HL-60 (cell line): ENCODE measurements around the gene CPNE4.

ENCODE experiments used
- DNase-seq, 2 experiments: peaks; one replicate each; pipeline ENCODE4 v3.0.0-alpha.2; 2010 to 2020; ENCODE audit warnings: low read depth in 1 of 2, low spot score in 1 of 2
- H3K27ac ChIP-seq: fragments of 250-450 bp; sonication (Bioruptor Pico); replicated peaks from 2 replicates; pipeline ENCODE4 v1.5.1; 2020; ENCODE audit warnings: mild to moderate bottlenecking, moderate library complexity
- H3K27me3 ChIP-seq: fragments of 250-450 bp; sonication (Bioruptor Pico); 2 replicates; pipeline ENCODE4 v1.5.1; 2021; ENCODE audit warnings: mild to moderate bottlenecking, moderate library complexity; ENCODE audit not compliant: insufficient read depth, poor library complexity, severe bottlenecking
- H3K4me3 ChIP-seq: replicated peaks from 2 replicates; pipeline ENCODE4 v1.5.1; 2011; ENCODE audit warnings: mild to moderate bottlenecking, control low read depth, low read length; ENCODE audit not compliant: insufficient read depth
- GABPA ChIP-seq: IDR thresholded peaks from 2 replicates; pipeline ENCODE4 v1.6.1; 2012; ENCODE audit warnings: low read depth
- POLR2AphosphoS5 ChIP-seq: IDR thresholded peaks from 2 replicates; pipeline ENCODE4 v1.6.1; 2012; ENCODE audit warnings: low read depth
- SPI1 ChIP-seq: IDR thresholded peaks from 2 replicates; pipeline ENCODE4 v1.6.1; 2012; ENCODE audit warnings: low read depth, mild to moderate bottlenecking, borderline replicate concordance
- TF ChIP-seq, protein P1 (sequence below): IDR thresholded peaks from 2 replicates; pipeline ENCODE4 v1.6.1; 2012; ENCODE audit warnings: low read depth; ENCODE audit not compliant: insufficient replicate concordance
- TF ChIP-seq, protein P2 (sequence below): IDR thresholded peaks from one replicate; pipeline ENCODE4 v1.5.1; 2011; ENCODE audit warnings: low read length, control low read depth, inconsistent platforms; ENCODE audit not compliant: insufficient read depth

Gene CPNE4

DNA sequence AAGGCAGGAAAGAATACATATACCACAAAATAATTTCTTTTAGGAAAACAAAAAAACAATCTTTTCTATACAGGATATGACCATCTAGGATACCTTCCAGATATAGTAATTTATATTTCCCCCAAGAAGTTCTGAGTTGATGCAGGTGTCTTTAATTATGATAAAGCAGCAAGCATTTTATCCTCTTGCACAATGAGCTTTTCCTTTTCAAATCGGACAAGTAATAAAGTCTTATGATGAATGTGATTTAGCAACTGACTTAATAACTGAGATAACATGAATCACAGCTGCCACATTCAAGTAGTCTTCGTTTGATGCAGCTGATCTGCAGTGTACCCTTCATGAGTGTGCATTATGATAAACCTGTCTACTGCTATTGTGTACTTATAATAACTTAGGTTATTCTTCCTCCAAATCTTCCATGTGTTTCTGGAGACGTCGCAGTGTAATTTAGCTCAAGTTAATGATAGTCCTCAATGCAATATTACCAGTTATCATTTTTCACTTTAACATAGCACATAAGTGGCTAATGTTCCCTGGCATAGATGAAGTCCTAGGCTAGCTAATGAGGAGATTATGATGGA, 271.7 kb downstream of the CPNE4 start:
- DNase-seq = no peak
- H3K27ac ChIP-seq = no peak overlapping the region
- H3K27me3 ChIP-seq = peaks cover 2% of the 10 kb centered on the region
- TF ChIP-seq GABPA = no peak
- TF ChIP-seq, protein P1, sequence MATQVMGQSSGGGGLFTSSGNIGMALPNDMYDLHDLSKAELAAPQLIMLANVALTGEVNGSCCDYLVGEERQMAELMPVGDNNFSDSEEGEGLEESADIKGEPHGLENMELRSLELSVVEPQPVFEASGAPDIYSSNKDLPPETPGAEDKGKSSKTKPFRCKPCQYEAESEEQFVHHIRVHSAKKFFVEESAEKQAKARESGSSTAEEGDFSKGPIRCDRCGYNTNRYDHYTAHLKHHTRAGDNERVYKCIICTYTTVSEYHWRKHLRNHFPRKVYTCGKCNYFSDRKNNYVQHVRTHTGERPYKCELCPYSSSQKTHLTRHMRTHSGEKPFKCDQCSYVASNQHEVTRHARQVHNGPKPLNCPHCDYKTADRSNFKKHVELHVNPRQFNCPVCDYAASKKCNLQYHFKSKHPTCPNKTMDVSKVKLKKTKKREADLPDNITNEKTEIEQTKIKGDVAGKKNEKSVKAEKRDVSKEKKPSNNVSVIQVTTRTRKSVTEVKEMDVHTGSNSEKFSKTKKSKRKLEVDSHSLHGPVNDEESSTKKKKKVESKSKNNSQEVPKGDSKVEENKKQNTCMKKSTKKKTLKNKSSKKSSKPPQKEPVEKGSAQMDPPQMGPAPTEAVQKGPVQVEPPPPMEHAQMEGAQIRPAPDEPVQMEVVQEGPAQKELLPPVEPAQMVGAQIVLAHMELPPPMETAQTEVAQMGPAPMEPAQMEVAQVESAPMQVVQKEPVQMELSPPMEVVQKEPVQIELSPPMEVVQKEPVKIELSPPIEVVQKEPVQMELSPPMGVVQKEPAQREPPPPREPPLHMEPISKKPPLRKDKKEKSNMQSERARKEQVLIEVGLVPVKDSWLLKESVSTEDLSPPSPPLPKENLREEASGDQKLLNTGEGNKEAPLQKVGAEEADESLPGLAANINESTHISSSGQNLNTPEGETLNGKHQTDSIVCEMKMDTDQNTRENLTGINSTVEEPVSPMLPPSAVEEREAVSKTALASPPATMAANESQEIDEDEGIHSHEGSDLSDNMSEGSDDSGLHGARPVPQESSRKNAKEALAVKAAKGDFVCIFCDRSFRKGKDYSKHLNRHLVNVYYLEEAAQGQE = no peak
- no peak for TF ChIP-seq SPI1
- TF ChIP-seq, protein P2, sequence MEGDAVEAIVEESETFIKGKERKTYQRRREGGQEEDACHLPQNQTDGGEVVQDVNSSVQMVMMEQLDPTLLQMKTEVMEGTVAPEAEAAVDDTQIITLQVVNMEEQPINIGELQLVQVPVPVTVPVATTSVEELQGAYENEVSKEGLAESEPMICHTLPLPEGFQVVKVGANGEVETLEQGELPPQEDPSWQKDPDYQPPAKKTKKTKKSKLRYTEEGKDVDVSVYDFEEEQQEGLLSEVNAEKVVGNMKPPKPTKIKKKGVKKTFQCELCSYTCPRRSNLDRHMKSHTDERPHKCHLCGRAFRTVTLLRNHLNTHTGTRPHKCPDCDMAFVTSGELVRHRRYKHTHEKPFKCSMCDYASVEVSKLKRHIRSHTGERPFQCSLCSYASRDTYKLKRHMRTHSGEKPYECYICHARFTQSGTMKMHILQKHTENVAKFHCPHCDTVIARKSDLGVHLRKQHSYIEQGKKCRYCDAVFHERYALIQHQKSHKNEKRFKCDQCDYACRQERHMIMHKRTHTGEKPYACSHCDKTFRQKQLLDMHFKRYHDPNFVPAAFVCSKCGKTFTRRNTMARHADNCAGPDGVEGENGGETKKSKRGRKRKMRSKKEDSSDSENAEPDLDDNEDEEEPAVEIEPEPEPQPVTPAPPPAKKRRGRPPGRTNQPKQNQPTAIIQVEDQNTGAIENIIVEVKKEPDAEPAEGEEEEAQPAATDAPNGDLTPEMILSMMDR = no peak
- TF ChIP-seq POLR2AphosphoS5 = no peak
- H3K4me3 ChIP-seq = no peak overlapping the region

DNA sequence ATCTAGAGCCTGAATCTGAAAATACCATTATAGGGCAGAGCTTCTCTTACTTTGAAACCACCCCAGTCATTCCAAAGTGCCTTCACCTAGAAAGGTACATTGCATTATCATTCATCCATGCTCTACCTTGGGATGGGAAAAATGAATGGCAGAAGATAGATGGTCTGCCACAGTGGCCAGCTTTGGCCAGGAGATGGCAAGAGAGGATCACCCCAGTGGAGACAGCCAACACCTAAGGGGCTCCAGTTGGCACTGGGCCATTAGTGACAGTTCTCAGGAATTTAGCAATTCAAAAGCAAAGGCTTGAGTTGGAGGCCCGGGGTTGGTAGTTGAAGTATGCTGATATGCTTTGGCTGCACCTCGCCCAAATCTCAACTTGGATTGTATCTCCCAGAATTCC, 278.4 kb downstream of the CPNE4 start:
- TF ChIP-seq POLR2AphosphoS5 = no peak
- H3K4me3 ChIP-seq = no peak overlapping the region
- no peak for DNase-seq

DNA sequence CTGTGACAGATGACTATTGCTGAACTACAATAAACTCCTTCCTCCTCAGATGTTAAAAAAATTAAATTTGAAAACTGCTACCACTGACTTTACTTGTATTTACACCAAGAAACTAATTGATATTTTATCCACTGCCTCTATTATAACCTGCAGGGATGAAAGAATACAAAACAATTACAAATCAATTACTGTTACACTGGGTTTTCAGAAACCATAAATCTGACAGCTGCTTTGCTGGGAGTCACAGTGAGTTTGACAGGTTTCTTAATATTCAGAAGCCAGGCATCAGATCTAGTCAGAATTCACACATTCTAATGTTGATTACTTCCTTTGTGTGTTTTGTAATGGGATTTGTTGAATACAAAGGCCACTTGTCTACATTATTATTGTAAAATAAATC, 279.4 kb downstream of the CPNE4 start:
- no peak for TF ChIP-seq SPI1
- no peak for TF ChIP-seq POLR2AphosphoS5
- TF ChIP-seq GABPA = no peak
- TF ChIP-seq, protein P1 = no peak
- TF ChIP-seq, protein P2 = no peak
- H3K4me3 ChIP-seq = no peak overlapping the region
- H3K27me3 ChIP-seq = no peaks in the 10 kb centered on the region
- DNase-seq = no peak
- H3K27ac ChIP-seq = no peak overlapping the region

More for the DNA sequence above, 278.4 kb downstream of the CPNE4 start:
- H3K27ac ChIP-seq = no peak overlapping the region
- H3K27me3 ChIP-seq = no peaks in the 10 kb centered on the region

DNA sequence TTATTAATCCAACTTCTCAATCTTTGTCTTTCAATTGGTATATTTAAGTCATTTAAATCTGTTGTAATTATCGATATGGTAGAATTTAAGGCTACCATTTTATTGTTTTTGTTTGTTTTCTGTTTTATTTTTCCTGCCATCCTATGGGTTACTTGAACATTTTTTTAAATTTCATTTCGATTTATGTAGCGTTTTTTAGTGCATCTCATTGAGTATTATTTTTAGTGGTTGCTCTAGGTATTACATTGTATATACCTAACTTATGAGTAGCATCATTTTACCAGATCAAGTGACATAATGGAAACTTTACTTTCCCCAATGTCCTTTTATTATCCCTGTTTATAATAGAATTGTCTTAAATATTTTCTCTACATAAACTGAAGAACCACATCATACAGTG, 284.6 kb downstream of the CPNE4 start:
- TF ChIP-seq SPI1 (no peak), GABPA (no peak), POLR2AphosphoS5 (no peak)
- TF ChIP-seq, protein P1 = no peak
- TF ChIP-seq, protein P2 = no peak
- H3K27ac ChIP-seq = no peak overlapping the region

More for the DNA sequence above, 284.6 kb downstream of the CPNE4 start:
- Histone ChIP-seq H3K27me3 (peaks cover 3% of the 10 kb centered on the region), H3K4me3 (no peak overlapping the region)
- no peak for DNase-seq
